Mesenchymal stem cell (in vitro differentiated cells and primary cell): ENCODE measurements around the gene SMCR8.

Experiments
- DNase-seq: peaks from one replicate; pipeline ENCODE4 v3.0.0-alpha.2; 2013
- H2AFZ ChIP-seq: one replicate; pipeline ENCODE4 v1.6.1; 2013; ENCODE audit warnings: low read depth, mild to moderate bottlenecking, control low read depth, inconsistent platforms, low read length, moderate library complexity
- H2AK5ac ChIP-seq: 2 replicates; pipeline ENCODE4 v1.6.1; 2013; ENCODE audit warnings: low read length, moderate library complexity, mild to moderate bottlenecking, inconsistent platforms; ENCODE audit not compliant: severe bottlenecking
- H2BK120ac ChIP-seq: one replicate; pipeline ENCODE4 v1.6.1; 2013; ENCODE audit warnings: low read depth, mild to moderate bottlenecking, inconsistent platforms, low read length, moderate library complexity
- H2BK12ac ChIP-seq, 2 experiments: one replicate each; pipeline ENCODE4 v1.6.1; 2013; ENCODE audit warnings: inconsistent platforms in 2 of 2, low read length in 2 of 2, mild to moderate bottlenecking in 2 of 2, moderate library complexity in 2 of 2, control low read depth in 1 of 2
- H2BK15ac ChIP-seq: one replicate; pipeline ENCODE4 v1.6.1; 2013; ENCODE audit warnings: mild to moderate bottlenecking, low read depth, inconsistent platforms; ENCODE audit not compliant: poor library complexity, severe bottlenecking
- H2BK5ac ChIP-seq: 2 replicates; pipeline ENCODE4 v1.6.1; 2013; ENCODE audit warnings: low read depth, mild to moderate bottlenecking, low read length, control low read depth, inconsistent platforms; ENCODE audit not compliant: poor library complexity, severe bottlenecking
- H3K14ac ChIP-seq, 2 experiments: one replicate each; pipeline ENCODE4 v1.6.1; 2013; ENCODE audit warnings: inconsistent platforms in 2 of 2, low read length in 2 of 2, control low read depth in 1 of 2, mild to moderate bottlenecking in 1 of 2, moderate library complexity in 1 of 2
- H3K18ac ChIP-seq, 2 experiments: one replicate each; pipeline ENCODE4 v1.6.1; 2013; ENCODE audit warnings: inconsistent platforms in 2 of 2, low read length in 2 of 2, control low read depth in 1 of 2, low read depth in 1 of 2, mild to moderate bottlenecking in 1 of 2
- H3K23ac ChIP-seq, 2 experiments: one replicate each; pipeline ENCODE4 v1.6.1; 2013; ENCODE audit warnings: inconsistent platforms in 2 of 2, low read length in 2 of 2, mild to moderate bottlenecking in 2 of 2, moderate library complexity in 2 of 2, control low read depth in 1 of 2
- H3K27ac ChIP-seq: 2 replicates; pipeline ENCODE4 v1.5.1; 2013; ENCODE audit warnings: mild to moderate bottlenecking, moderate library complexity, low read length, control low read depth, inconsistent platforms; ENCODE audit not compliant: poor library complexity, severe bottlenecking
- H3K27me3 ChIP-seq, 2 experiments: 2 replicates each; pipeline versions ENCODE4 v1.6.1 to v1.7.0; 2013; ENCODE audit warnings: low read length in 2 of 2, mild to moderate bottlenecking in 2 of 2, moderate library complexity in 2 of 2, control low read depth in 1 of 2, inconsistent platforms in 1 of 2; ENCODE audit not compliant: control insufficient read depth in 1 of 2, insufficient read depth in 1 of 2
- H3K36me3 ChIP-seq, 2 experiments: 2 replicates each; pipeline versions ENCODE4 v1.6.1 to v1.7.0; 2013; ENCODE audit warnings: low read length in 2 of 2, control low read depth in 1 of 2, inconsistent platforms in 1 of 2, low read depth in 1 of 2, mild to moderate bottlenecking in 1 of 2; ENCODE audit not compliant: insufficient read depth in 2 of 2, control insufficient read depth in 1 of 2
- H3K4ac ChIP-seq, 2 experiments: one replicate each; pipeline ENCODE4 v1.6.1; 2013; ENCODE audit warnings: inconsistent platforms in 2 of 2, low read length in 2 of 2, mild to moderate bottlenecking in 2 of 2, moderate library complexity in 2 of 2, control low read depth in 1 of 2, low read depth in 1 of 2
- H3K4me1 ChIP-seq: 2 replicates; pipeline ENCODE4 v1.6.1; 2013; ENCODE audit warnings: low read depth, low read length, control low read depth; ENCODE audit not compliant: control insufficient read depth, insufficient read depth
- H3K4me2 ChIP-seq: 2 replicates; pipeline ENCODE4 v1.6.1; 2013; ENCODE audit warnings: low read length, mild to moderate bottlenecking, inconsistent platforms; ENCODE audit not compliant: poor library complexity, severe bottlenecking
- H3K4me3 ChIP-seq, 2 experiments: 2 replicates each; pipeline versions ENCODE4 v1.5.1 to v1.7.0; 2013; ENCODE audit warnings: low read length in 2 of 2, mild to moderate bottlenecking in 2 of 2, control low read depth in 1 of 2, low read depth in 1 of 2; ENCODE audit not compliant: insufficient read depth in 1 of 2
- H3K79me1 ChIP-seq: replicated peaks from 2 replicates; pipeline ENCODE4 v1.6.1; 2013; ENCODE audit warnings: mild to moderate bottlenecking, control low read depth, low read length, inconsistent platforms; ENCODE audit not compliant: poor library complexity, severe bottlenecking
- H3K9ac ChIP-seq: 2 replicates; pipeline ENCODE4 v1.7.0; 2013; ENCODE audit warnings: mild to moderate bottlenecking, low read length, moderate library complexity
- H3K9me3 ChIP-seq: 2 replicates; pipeline ENCODE4 v1.7.0; 2013; ENCODE audit warnings: mild to moderate bottlenecking, low read length; ENCODE audit not compliant: control insufficient read depth
- H4K8ac ChIP-seq: one replicate; pipeline ENCODE4 v1.6.1; 2013; ENCODE audit warnings: inconsistent platforms, mild to moderate bottlenecking, low read length, moderate library complexity
- H4K91ac ChIP-seq: one replicate; pipeline ENCODE4 v1.6.1; 2013; ENCODE audit warnings: mild to moderate bottlenecking, low read length, inconsistent platforms
- WGBS: methylation state at CpG from one replicate; pipeline ENCODE4 v1.1.7; 2013; ENCODE audit warnings: mixed read lengths; 5-methylcytosine and 5-hydroxymethylcytosine counted together

Gene SMCR8

DNA sequence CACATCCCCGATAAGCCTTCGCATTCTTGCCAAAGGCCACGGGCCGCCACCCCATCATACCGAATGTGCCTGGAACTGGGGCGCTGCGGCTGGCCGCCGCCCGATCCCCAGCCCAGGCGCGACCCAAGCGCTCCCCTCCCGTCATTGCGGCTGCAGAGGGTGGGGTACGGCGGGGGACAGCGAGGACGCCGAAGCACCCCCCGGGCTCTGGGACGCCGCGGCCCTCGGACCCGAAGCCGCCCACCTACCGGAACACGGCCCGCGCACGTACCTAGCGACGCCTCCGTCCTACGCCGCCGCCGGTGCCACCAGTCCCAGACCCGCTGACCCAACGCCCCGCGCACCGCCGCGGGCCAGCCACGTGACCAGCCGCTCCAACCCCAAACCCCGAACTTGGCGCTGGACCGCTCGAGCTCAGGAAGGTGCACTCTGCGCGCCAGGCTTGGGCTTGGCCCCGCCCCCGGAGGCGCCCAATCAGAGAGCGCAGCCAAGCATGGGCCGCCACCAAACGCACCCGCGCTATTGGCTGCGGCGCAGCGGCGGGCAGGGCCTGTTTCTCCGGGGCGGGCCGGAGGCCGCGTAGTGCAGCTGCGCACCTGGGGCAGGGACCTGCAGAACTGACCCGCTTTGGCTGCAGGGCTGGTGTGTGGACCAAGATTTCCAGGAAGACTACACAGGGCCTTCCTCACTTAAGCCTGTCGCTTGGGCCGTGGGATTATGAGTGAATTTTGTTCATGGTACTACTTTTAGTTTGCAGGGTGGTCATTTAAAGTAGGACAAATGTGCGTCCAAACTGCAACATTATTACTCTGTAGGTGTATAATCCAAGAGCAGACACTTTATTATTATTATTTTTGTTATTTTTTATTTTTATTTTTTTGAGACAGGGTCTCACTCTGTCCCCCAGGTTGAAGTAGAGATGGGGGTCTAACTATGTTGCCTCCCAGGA, 48.3 kb downstream of the SMCR8 start, which contains the start of gene SHMT1:
SHMT1 (minus strand) TSS at position 450 of the 949 bp plus-strand sequence. CDS start 7,569 bp downstream, outside the sequence.
- H4K8ac ChIP-seq: peak within 1 kb of the TSS; percentile 64
- peak within 1 kb of the TSS in 1 of 2 experiments; percentile 63 for H2BK12ac ChIP-seq
- H3K4me2 ChIP-seq: peak within 1 kb of the TSS; percentile 100
- H3K23ac ChIP-seq: peak within 1 kb of the TSS in 1 of 2 experiments; percentile 99
- H3K27ac ChIP-seq: peak within 1 kb of the TSS; percentile 80
- H3K4me3 ChIP-seq: peak within 1 kb of the TSS; percentile 88 to 99
- peaks cover 0 to 5% of the 10 kb centered on the region in 2 experiments for H3K36me3 ChIP-seq
- no peak within 1 kb of the TSS for H2BK120ac ChIP-seq
- H2AK5ac ChIP-seq: peak within 1 kb of the TSS; percentile 59
- peak within 1 kb of the TSS; percentile 86 for H2BK5ac ChIP-seq
- H4K91ac ChIP-seq: peak within 1 kb of the TSS; percentile 50
- H3K9ac ChIP-seq: peak within 1 kb of the TSS; percentile 77
- no peaks in the 10 kb centered on the region for H3K9me3 ChIP-seq
- H3K4me1 ChIP-seq: peaks cover 18% of the 10 kb centered on the region
- WGBS: under 1% methylated on average over 70 of the region's 76 CpGs
- DNase-seq: peak; percentile 87
- no peak within 1 kb of the TSS for H2BK15ac ChIP-seq
- H3K14ac ChIP-seq: peak within 1 kb of the TSS in 1 of 2 experiments; percentile 93
- peak within 1 kb of the TSS; percentile 98 for H2AFZ ChIP-seq
- peak within 1 kb of the TSS in 1 of 2 experiments; percentile 58 for H3K4ac ChIP-seq
- H3K79me1 ChIP-seq: peaks cover 18% of the 10 kb centered on the region
- no peaks in the 10 kb centered on the region for H3K27me3 ChIP-seq
- peak within 1 kb of the TSS; percentile 73 to 84 for H3K18ac ChIP-seq

DNA sequence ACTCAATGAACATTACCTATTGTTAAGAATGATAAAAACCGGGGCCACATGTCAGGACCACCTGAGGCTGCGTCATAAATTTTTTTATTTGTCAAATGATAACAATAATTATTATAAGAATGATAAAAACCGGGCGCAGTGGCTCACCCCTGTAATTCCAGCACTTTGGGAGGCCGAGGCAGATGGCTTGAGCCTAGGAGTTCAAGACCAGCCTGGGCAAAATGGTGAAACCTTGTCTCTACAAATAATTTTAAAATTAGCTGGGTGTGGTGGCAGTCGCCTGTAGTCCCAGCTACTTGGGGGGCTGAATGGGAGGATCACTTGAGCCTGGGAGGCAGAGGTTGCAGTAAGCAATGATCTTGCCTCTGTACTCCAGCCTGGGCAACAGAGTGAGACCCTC, 49.1 kb downstream of the SMCR8 start:
- Histone ChIP-seq H3K4me3 (no peak overlapping the region), H2AFZ (no peak overlapping the region), H2BK5ac (no peak overlapping the region), H3K18ac (no peak overlapping the region), H3K4me2 (no peak overlapping the region), H4K8ac (no peak overlapping the region), H3K4me1 (peaks cover 14% of the 10 kb centered on the region), H3K36me3 (no peaks in the 10 kb centered on the region), H3K27ac (no peak overlapping the region), H2BK120ac (no peak overlapping the region), H2AK5ac (no peak overlapping the region), H3K9ac (no peak overlapping the region), H2BK15ac (no peak overlapping the region), H3K23ac (no peak overlapping the region), H3K79me1 (peaks cover 17% of the 10 kb centered on the region), H3K4ac (no peak overlapping the region), H3K27me3 (no peaks in the 10 kb centered on the region), H3K9me3 (no peaks in the 10 kb centered on the region), H3K14ac (no peak overlapping the region), H2BK12ac (no peak overlapping the region), H4K91ac (no peak overlapping the region)
- WGBS: 88% methylated on average over 4 of the region's 6 CpGs
- DNase-seq: no peak

DNA sequence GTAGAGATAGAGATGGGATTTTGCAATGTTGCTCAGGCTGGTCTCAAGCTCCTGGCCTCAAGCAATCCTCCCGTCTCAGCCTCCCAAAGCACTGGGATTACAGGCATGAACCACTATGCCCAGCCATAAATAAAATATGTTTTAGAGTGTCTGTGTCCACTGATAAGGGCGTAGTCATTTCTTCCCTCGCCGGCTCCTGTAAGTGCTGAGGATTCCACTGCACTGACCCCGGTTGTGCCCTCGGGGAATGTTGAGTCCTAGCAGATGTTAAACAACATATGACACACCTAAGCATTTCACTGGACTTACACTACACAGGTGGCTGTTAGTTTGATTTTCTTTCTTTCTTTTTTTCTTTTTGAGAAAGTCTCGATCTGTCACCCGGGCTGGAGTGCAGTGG, 53.9 kb downstream of the SMCR8 start:
- H2AFZ ChIP-seq: no peak overlapping the region

DNA sequence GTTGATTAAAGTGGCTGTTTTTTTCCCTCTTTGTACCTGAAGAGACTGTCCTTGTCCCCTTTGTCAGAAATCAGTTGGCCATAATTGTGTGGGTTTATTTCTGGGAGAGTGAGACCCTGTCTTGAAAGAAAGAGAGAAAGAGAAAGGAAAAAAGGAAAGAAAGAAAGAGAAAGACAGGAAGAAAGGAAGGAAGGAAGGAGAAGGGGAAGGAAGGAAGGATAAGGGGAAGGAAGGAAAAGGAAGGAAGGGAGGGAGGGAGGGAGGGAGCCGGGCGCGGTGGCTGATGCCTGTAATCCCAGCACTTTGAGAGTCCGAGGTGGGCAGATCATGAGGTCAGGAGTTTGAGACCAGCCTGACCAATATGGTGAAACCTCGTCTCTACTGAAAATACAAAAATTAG, 55.7 kb downstream of the SMCR8 start:
- no peak overlapping the region for H2AFZ ChIP-seq
- H4K8ac ChIP-seq: no peak overlapping the region
- no peaks in the 10 kb centered on the region for H3K79me1 ChIP-seq
- no peaks in the 10 kb centered on the region for H3K36me3 ChIP-seq
- no peak overlapping the region for H3K14ac ChIP-seq
- H3K4ac ChIP-seq: no peak overlapping the region
- no peak overlapping the region for H3K4me2 ChIP-seq
- no peak overlapping the region for H2BK12ac ChIP-seq
- H2BK15ac ChIP-seq: no peak overlapping the region
- no peak overlapping the region for H3K23ac ChIP-seq
- peaks cover 5% of the 10 kb centered on the region for H3K9me3 ChIP-seq
- H3K4me1 ChIP-seq: no peaks in the 10 kb centered on the region
- H2AK5ac ChIP-seq: no peak overlapping the region
- 97% methylated on average over 5 of the region's 5 CpGs for WGBS
- no peak overlapping the region for H3K18ac ChIP-seq
- H2BK5ac ChIP-seq: no peak overlapping the region
- H2BK120ac ChIP-seq: no peak overlapping the region
- H4K91ac ChIP-seq: no peak overlapping the region
- H3K27ac ChIP-seq: no peak overlapping the region
- no peak overlapping the region for H3K9ac ChIP-seq
- no peak overlapping the region for H3K4me3 ChIP-seq
- H3K27me3 ChIP-seq: peaks cover 0 to 12% of the 10 kb centered on the region in 2 experiments
- no peak for DNase-seq

More for the DNA sequence above, 53.9 kb downstream of the SMCR8 start:
- no peaks in the 10 kb centered on the region for H3K9me3 ChIP-seq
- H2BK15ac ChIP-seq: no peak overlapping the region
- H3K4me1 ChIP-seq: no peaks in the 10 kb centered on the region
- no peak overlapping the region for H4K8ac ChIP-seq
- no peak overlapping the region for H3K4me3 ChIP-seq
- no peaks in the 10 kb centered on the region for H3K79me1 ChIP-seq
- whole genome bisulfite sequencing: 89% methylated on average over 7 of the region's 8 CpGs
- H2BK12ac ChIP-seq: no peak overlapping the region
- H4K91ac ChIP-seq: no peak overlapping the region
- H3K4me2 ChIP-seq: no peak overlapping the region
- H3K27me3 ChIP-seq: peaks cover 0 to 12% of the 10 kb centered on the region in 2 experiments
- no peaks in the 10 kb centered on the region for H3K36me3 ChIP-seq
- no peak overlapping the region for H3K4ac ChIP-seq
- no peak overlapping the region for H2AK5ac ChIP-seq
- H3K23ac ChIP-seq: no peak overlapping the region
- no peak overlapping the region for H3K9ac ChIP-seq
- no peak overlapping the region for H2BK120ac ChIP-seq
- no peak overlapping the region for H3K18ac ChIP-seq
- H3K14ac ChIP-seq: no peak overlapping the region
- H3K27ac ChIP-seq: no peak overlapping the region
- H2BK5ac ChIP-seq: no peak overlapping the region
- no peak for DNase-seq
